HuH-7.5 (cell line): ENCODE results near the gene SLC9A4.
"Not testable (repeated sequence)": the region's sequence is repeated elsewhere in the genome, so short reads cannot be mapped to it uniquely, and the experiment has no call there.

Source experiments
- DNase-seq: peaks from one replicate; pipeline ENCODE4 v3.0.0; 2011; ENCODE audit warnings: low spot score

SLC9A4 gene

DNA sequence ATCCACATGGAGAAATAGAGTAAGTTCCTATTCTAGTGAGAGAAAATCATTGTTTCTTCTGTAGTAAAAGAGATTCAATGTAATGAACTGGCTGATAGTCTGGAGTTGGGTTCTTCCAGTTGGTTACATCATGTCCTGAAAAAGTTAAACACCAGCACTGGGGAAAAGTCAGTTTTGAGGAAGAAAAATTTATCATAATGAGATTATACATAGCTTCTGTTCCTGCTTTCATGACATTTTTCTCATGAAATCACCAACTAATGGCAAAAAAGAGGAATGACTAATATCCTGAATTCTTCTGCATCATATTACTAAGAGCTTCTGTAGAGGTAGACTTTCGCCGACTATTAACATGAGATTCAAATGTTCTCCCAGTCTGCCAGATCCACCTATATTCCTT is 77.1 kb downstream of the SLC9A4 start:
- DNase-seq = no peak

DNA sequence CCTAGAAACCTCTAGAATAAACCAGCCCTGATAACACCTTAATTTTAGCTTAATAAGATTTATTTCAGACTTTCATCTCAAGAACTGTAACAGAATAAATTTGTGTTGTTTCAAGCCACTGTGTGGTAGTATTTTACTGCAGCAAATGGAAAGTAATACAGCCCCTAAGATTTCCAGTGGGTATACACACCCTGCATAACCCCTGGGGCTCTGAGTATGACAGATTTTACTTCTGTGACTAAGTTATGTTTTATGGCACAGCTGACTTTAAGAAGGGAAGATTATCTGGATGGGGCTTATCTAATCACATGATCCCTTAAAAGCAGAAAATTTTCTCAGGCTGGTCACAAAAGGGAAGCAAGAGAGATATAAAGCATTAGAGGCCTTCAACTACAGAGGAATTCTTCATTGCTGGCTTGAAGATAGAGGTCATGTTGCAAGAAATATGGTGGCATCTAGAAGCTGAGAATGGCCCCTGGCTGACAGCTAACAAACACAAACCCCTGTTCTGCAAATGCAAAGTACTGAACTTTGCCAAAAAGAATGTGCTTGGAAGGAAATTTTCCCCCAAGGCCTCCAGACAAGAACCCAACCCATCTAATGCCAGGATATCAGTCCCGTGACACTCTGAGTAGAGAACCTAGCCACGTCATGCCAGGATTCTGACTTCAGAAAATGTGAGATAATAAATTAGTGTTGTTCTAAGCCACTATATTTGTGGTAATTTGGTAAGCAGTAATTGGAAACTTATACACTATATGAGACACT is 78.5 kb downstream of the SLC9A4 start:
- no peak for DNase-seq

- DNase-seq = no peak
Measured at GRCh38 chr2:102553601-102554000, 80.6 kb downstream of the SLC9A4 start.

DNA sequence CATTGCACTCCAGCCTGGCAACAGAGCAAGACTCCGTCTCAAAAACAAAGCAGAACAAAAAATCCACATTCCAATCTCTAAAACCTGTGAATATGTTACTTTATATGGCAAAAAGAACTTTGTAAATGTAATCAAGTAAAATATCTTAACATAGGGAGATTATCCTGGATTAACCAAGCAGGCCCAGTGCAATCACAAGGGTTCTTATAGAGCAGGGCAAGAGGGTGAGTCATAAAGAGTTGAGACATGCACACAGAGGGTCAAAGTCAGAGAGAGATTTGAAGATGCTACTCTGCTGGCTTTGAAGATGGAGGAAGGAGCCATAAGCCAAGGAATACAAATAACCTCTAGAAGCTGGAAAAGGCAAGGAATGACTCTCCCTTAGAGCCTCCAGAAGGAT is 85.4 kb downstream of the SLC9A4 start:
- DNase-seq = no peak

- not testable (repeated sequence) for DNase-seq
Measured at GRCh38 chr2:102562542-102562941, 89.5 kb downstream of the SLC9A4 start.

- no peak for DNase-seq
Measured at GRCh38 chr2:102575888-102576287, 102.9 kb downstream of the SLC9A4 start.

GRCh38 chr2:102578376-102578775 is 105.3 kb downstream of the SLC9A4 start:
- DNase-seq = no peak

DNA sequence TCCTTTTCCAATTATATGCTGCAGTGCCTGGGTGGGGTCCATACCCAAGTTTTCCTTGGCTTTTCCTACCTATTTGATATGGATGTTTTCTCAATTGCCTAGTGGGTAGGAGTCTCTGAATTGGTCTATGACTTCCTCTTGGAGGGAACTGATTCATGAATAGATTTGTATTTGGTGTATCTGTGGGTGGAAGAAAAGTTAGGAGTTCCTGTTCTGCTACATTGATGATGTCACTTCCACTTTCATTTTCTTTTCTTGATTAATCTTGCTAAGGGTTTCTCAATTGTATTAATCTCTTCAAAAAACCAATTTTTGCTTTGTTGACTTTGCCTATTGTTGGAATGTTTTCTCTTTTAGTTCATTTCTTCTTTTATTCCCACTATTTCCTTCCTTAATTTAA is 108.9 kb downstream of the SLC9A4 start:
- DNase-seq = no peak

- no peak for DNase-seq
Measured at GRCh38 chr2:102582845-102583244, 109.8 kb downstream of the SLC9A4 start.
